HG02610 (cell line): ENCODE data around the gene SERPINA1.
"Not testable (repeated sequence)": the region's sequence is repeated elsewhere in the genome, so short reads cannot be mapped to it uniquely, and the experiment has no call there.

Experiments used
- ATAC-seq: cut with Tn5 transposase; IDR thresholded peaks from one replicate; pipeline ENCODE4 v1.9.1; 2021; ENCODE audit warnings: mild to moderate bottlenecking, moderate library complexity; ENCODE audit not compliant: unreplicated experiment

Gene SERPINA1

DNA sequence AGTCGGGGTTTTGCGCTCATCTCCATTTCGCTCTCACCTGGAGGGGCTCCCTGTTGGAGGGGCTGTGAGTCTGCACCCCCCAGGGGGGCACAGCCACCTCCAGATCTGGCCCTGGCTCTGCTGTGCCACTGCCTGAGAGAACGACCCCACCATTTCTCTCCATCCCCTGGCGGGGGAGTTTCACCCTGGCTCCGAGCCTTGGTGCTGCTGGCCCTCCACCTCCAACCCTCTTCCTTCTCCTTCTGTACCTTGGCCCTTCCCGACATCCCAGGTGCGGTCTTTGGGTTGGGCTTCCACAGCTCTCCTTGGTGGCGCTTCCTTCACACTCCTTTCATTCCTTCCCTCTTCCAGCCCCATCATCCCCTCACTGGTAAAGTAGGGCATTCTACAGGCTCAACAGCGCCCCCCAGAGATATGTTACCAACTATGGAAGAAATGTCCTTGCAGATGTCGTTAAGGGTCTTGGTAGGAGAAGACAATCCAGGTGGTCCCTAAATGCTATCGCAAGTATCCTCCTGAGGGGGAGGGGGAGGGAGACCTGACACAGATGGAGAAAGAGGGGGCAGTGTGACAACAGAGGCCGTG is 16.3 kb downstream of the SERPINA1 start:
- no peak for ATAC-seq

DNA sequence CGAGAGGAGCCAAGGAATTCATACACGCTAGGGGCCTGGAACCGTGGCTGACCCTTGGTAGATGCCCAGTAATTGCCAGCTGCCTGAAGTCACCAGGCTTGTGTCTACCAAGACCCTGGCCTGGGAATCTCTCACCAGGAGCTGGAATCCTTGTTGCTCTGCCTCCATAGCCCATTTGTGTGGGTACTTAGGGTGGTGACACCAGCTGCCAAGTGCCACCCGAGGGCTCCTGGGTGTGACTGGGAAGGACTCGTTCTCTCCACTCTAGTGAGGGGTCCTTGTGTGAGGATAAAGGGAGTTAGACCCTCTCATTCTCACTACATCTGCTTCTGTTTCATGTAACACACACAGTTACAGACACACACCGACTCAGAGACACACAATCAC is 17.9 kb downstream of the SERPINA1 start:
- ATAC-seq = no peak

DNA sequence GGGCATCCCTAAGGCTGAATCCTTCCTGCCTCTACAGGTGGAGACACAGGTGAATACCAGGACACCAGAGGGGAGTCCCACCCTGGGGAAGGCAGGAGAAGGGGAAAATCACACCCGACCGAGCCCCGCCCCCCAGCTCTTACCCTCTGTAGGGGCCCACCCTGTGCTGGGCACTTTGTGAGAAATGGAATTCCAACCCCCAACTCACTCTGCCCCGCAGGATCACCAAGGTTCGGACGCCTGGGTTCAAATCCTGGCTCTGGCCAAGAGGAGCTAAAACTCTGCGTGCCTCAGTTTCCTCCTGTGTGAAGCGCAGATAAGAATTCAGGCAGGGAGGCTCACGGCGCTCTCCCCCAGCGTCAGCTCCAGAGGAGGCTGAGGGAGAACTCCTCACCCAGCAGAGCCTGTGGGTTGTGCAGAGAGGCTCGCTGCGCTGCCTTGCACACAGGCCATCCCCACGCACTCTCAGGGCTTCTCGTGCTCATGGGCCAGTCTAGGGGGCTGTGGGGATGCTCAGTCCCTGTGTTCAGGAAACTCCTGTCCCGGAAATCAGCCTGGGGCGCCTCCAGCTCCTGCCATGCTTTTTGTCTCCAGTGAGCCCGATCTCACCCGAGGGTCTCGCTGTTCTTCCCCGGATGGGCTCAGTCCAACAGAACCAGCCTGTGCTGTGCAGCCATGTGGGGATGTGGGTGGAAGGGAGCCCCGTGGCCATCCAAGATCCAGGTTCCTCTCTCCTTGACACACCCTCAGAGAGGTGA is 18.5 kb downstream of the SERPINA1 start:
- ATAC-seq = not testable (repeated sequence)

- no peak for ATAC-seq
Measured at GRCh38 chr14:94368956-94369355, 19.4 kb downstream of the SERPINA1 start.

- ATAC-seq = no peak
Measured at GRCh38 chr14:94368243-94368590, 20.2 kb downstream of the SERPINA1 start.

GRCh38 chr14:94367347-94368242 is 20.8 kb downstream of the SERPINA1 start:
- no peak for ATAC-seq

DNA sequence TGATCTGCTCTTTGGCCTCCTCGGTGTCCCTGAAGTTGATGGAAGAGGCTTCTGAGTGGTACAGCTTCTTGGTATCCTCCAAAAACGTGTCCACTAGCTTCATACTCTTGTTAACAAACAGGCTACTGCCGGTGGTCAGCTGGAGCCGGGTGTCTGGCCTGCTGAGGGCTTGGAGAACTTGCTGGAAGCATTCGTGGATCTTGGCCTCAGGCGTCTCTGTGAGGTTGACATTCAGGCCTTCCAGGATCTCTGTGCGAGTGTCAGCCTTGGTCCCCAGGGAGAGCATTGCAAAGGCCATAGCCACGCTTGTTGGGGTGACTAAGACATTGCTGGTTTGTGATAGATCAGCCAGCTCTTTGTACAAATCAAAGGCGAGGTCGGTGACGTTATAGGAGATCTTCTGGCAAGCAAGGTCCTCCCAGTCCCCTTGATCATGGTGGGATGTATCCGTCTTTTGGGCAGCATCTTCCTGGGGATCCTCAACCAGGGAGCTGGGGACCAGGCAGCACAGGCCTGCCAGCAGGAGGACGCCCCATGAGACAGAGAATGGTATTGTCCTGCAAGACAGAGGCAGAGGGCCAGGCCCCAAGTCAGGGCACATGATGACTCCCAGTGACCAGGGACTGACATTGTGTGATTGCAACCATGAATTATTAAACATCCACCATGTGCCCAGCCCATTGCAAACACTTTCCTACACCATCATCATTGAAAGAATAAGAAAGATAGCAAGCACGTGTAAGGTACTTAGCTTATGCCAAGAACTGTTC is 22.1 kb downstream of the SERPINA1 start, which contains the start of gene SERPINA2:
SERPINA2 (minus strand) TSS at position 553 of the 770 bp plus-strand sequence.
- ATAC-seq = no peak

DNA sequence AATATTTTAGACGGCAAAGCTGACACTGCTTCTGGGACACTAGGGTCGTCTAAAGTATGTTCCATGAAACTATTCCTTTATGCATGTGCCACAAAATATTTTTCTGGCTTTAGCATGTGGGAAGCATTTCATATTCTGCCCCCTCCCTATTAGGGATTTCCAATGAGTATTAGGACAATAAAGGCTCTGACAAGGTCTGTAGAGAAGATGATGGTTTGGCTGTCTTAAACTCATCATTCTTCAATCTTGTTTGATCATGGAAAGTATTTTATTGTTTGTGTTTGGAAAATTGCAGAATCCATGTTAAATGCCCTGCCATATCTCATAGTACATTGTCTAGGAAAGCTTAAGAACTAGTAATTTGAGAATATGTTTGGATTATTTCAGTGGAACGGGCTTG is 22.8 kb downstream of the SERPINA1 start:
- no peak for ATAC-seq

DNA sequence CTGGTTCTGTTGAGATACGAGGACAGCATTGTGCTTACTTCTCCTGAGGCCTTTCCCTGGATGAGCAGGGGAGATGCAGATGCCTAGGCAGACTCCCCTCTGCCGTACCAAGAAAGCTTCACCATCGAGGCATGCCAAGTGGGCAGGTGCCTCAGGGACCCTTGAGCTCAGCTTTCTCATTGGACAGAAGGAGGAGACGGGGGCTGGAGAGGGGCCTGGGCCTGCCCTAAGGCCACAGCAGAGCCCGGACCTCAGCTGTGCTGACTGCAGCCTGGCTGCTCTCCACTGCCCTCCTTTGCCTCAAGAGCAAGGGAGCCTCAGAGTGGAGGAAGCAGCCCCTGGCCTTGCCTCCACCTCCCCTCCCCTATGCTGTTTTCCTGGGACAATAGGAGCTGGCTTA is 23.4 kb downstream of the SERPINA1 start:
- ATAC-seq = no peak

- no peak for ATAC-seq
Measured at GRCh38 chr14:94364037-94364436, 24.4 kb downstream of the SERPINA1 start.

DNA sequence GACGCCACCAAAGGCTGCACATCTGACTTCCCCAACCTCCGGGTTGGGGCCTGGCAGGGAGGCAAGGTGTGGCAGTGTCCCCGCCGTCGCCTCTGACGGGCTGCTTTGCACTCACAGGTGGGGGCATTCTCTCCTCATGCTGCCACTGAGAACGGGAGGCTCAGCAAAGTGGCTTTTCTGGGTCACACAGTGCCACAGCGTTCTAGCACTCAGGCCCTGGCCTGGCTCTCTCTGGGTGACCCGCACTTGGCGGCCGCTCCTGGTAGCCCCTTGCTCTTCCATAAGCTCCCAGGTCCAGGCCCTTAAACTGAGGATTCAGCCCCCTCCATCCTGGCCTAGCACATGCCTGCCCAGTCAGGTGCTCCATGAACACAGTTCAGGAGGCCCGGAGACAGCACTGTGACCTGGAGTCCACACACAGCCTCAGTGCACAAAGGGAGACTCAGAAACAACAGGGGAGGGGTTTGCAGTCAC is 25.2 kb downstream of the SERPINA1 start:
- no peak for ATAC-seq

GRCh38 chr14:94362614-94363133 is 25.7 kb downstream of the SERPINA1 start:
- no peak for ATAC-seq

DNA sequence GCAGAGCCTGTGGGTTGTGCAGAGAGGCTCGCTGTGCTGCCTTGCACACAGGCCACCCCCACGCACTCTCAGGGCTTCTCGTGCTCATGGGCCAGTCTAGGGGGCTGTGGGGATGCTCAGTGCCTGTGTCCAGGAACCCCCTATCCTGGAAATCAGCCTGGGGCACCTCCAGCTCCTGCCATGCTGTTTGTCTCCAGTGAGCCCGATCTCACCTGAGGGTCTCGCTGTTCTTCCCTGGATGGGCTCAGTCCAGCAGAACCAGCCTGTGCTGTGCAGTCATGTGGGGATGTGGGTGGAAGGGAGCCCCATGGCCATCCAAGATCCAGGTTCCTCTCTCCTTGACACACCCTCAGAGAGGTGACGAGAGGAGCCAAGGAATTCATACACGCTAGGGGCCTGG is 26.7 kb downstream of the SERPINA1 start:
- no peak for ATAC-seq

DNA sequence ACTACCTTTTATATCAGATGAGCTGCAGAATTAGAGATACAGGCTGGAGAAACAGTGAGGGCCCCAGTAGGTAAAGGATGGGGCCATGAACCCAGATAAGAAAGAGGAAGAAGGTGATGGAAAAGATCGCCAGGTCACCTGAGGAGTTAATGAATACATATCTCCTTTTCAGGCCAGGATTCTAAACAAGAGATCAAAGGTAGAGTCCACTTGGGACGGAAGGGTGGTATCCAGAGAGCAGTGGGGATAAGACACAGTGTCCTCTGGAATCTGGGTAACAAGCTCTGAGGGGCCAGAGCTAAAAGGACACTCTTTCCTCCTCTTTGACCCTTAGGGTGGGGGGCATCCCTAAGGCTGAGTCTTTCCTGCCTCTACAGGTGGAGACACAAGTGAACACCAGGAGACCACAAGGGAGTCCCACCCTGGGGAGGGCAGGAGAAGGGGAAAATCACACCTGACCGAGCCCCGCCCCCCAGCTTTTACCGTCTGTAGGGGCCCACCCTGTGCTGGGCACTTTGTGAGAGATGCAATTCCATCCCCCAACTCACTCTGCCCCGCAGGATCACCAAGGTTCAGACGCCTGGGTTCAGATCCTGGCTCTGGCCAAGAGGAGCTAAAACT is 27.3 kb downstream of the SERPINA1 start:
- no peak for ATAC-seq

GRCh38 chr14:94357166-94357565 is 31.2 kb downstream of the SERPINA1 start:
- ATAC-seq = no peak

GRCh38 chr14:94356379-94357056 is 31.9 kb downstream of the SERPINA1 start:
- no peak for ATAC-seq

DNA sequence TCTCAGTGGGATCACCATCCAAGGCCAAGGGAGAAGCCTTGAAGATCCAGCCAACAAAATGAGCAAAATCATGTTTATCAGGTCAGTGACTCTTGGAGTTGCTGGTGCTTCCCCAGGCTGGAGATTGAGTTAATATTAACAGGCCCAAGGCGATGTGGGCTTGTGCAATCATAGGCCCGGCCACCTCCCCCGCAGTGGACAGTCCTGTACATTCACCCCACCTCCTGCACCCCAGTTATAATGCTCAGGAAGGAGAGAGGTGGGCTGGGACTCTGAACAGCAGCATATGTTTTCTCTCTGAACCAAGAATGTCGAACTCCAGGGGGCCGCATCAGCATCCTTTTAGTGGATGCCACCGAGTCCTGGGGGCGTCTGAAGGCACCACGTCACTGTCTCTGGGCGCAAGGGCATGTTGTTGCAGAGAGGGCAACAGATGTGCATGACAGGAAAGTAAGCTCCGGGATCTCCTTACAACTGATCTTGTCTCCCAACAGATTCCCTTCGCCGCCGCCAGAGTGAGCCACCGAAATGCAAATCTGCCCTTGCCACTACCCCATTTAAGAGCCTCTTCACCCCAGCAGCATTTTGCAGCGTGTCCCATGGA is 33.1 kb downstream of the SERPINA1 start:
- ATAC-seq = no peak

DNA sequence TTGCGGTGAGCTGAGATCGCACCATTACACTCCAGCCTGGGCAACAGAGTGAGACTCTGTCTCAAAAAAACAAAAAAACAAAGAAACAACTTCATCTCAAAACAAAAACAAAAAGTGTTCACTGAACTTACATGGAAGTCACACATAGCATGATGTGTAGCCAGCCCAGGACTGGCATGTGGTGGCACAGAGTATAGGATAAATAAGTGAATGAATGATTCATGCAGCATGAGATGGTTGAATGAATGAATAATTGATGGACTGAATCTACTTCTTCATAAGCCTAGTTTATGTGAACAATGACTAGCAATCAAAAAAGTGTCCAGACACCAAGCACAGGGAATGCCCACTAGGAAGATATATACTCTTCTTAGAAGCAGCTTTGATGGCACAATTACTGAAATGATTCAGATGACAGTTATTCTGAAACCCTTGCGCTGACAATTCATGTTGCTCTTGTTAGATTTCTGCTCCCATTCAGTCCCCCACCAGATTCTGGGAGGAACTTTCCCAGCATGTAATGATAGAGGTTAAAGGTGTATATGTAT is 33.7 kb downstream of the SERPINA1 start:
- no peak for ATAC-seq

DNA sequence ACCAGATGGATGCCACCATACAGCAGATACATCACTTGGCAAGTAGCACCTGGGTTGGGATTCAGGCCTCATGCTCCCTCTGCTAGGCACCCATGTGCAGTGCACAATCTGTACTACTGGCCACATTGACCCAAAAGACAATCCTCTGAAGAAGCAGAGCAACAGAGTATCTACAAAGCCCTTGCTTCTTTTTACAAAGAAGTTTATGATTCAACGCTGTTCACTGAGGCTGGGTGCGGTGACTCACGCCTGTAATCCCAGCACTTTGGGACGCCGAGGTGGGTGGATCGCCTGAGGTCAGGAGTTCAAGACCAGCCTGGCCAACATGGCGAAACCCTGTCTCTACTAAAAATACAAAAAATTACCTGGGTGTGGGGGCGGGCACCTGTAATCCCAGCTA is 34.2 kb downstream of the SERPINA1 start:
- ATAC-seq = not testable (repeated sequence)
